SK-N-DZ (cell line): ENCODE results near the gene GPR25. TPM values are rescaled to one million over a fixed set of nuclear protein-coding genes. Genes with fewer than 3 reads are reported as not detected.

ENCODE experiments used
- DNase-seq: peaks from one replicate; pipeline ENCODE4 v3.0.0-alpha.2; 2015; ENCODE audit warnings: low spot score
- polyA plus RNA-seq, 2 experiments: library from polyadenylated mRNA; depleted of rRNA; stranded (reverse); fragments of >200 nt; gene quantifications; 2 replicates each; pipeline ENCODE4 v1.2.3, GENCODE V29; 2014

Gene GPR25, protein sequence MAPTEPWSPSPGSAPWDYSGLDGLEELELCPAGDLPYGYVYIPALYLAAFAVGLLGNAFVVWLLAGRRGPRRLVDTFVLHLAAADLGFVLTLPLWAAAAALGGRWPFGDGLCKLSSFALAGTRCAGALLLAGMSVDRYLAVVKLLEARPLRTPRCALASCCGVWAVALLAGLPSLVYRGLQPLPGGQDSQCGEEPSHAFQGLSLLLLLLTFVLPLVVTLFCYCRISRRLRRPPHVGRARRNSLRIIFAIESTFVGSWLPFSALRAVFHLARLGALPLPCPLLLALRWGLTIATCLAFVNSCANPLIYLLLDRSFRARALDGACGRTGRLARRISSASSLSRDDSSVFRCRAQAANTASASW
- polyA plus RNA-seq (2014; cell fraction: cytosol; rRNA removed) = not detected in 2 replicates
- not detected in 2 replicates for polyA plus RNA-seq (2014; cell fraction: nucleus; rRNA removed)

DNA sequence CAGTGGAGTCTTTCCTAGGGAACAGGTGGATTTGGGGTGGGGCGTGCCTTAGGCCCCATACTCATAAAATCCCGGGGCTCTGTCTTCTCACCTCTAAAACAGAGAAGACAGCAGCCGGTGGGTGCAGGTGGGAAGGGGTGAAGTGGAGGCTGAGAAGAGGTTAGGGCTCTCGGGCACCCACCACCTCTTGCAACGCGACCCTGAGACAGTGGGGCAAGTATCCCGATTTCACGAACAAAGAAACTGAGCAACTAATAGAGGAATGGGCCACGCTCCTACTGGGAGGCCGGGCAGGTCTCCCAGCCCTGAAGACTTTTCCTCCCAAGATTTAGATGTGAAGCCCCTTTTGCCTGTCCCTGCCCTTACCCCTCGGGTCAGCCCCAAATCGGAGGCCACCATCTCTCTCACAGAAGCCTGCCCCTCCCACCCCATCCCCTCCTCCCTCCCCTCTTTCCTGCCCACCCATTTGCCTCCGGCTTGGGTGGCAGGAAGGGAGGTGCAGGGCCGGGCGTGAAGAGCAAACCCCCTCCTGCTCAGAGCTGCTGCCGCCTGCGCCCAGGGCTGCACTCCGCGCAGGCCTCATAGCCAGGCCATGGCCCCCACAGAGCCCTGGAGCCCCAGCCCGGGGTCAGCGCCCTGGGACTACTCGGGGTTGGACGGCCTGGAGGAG is at the start of gene GPR25:
Gene GPR25, plus strand, starts transcription at position 536 of the 670 bp plus-strand sequence. Its CDS starts 57 bp downstream, at position 593.
- no peak for DNase-seq

DNA sequence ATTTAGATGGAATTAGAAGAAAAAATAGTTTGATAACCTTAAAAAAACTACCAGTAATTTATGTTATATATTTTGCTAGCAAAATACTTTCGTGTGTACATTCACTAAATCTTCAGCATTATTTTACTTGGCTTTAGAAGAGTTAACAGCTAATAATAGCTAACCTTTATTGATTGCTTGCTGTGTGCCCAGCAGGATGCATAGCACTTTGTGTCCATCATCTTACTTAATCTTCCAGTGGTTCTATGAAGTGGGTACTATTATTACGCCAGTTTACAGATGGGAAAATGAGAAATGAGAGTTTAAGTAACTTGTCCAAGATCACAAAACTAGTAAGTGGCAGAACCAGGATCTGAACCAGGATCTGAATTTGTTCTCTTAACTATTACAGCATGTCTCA is 41.7 kb upstream of the GPR25 start:
- no peak for DNase-seq

DNA sequence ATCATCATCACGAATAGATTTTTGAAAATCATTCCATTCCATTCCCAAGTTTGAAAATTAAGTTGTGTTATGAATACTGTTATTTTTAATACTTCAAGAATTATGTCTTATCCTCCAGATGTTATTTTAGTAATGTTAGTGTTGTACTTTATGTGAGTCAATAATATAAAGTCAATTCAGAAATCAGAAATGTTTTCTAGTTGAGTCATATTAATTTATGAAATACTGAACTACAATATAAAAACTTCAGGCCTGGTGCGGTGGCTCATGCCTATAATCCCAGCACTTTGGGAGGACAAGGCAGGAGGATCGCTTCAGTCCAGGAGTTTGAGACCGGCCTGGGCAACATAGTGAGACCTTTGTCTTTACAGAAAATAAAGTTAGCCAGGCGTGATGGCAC is 38.4 kb upstream of the GPR25 start:
- no peak for DNase-seq

DNA sequence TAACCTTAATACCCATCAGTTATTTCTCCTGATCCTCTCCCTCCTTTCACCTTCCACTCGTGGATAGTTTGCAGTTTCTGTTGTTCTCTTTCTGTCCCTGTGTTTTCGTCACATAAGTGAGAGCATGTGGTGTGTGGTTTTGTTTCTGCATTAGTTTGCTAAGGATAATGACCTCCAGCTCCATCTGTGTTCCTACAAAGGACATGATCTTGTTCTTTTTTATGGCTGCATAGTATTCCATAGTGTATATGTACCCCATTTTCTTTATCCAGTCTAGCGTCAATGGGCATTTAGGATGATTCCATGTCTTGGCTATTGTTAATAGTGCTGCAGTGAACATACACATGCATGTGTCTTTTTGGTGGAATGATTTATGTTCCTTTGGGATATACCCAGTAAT is 36.6 kb upstream of the GPR25 start:
- no peak for DNase-seq

DNA sequence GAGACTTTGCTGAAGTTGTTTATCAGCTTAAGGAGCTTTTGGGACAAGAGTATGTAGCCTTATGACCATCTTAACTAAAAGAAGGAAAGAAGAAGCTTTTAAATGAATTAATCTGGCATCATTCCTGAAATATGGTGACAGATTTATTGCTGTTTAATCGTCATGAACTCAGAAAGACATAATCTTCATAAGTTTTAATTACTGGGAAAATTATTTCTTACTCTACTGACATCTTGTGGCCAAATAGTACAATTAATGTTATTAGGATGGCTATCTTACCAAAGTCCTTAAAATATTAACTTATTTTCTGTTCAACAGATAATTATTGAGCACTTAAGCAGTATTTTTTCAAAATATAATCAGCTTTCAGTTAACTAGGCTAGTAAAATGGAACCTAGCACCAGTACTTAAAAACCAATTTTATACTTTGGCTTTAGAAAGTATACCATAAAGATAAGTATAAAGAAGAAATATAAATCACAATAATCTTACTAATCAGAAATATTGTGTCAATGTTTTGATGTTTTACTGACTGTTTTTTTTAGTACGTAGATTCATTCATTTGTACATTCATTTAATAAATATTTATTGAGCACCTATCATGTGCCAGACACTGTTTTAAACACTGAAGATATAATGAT is 34.7 kb upstream of the GPR25 start:
- no peak for DNase-seq

DNA sequence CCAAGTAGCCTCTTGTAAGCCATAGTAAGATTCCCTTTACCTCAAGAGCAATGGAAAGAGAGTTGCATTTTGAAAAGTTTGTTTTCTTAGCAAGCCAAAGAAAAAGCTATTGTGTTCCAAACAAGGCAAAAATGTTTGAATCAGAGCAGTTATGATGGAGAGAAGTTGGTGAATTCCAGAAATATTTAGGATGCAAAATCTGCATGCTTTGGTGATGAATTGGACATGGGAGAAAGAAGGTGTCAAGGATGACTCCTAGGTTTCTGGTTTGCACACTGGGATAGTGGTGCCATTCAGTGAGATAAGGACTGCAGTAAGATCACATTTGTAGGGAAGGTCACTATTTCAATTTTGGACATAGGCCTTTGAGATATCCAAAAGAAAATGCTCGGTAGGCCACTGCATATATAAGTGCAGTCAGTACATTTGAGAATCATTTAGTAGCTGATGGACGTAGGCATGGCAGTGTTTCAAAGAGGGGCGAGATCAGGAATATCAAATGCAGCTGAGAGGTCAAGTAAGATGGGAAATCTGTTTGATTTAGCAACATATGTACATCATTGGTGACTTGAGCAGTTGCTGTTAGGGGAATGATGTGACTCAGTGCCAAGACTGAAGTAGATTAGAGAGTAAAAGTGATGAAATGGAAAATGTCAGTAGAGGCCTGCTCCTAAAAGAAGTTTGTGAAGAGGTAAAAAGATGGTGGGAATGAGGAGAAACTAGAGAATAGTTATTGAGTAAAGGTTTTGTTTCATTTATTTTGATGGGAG is 33.9 kb upstream of the GPR25 start:
- no peak for DNase-seq

DNA sequence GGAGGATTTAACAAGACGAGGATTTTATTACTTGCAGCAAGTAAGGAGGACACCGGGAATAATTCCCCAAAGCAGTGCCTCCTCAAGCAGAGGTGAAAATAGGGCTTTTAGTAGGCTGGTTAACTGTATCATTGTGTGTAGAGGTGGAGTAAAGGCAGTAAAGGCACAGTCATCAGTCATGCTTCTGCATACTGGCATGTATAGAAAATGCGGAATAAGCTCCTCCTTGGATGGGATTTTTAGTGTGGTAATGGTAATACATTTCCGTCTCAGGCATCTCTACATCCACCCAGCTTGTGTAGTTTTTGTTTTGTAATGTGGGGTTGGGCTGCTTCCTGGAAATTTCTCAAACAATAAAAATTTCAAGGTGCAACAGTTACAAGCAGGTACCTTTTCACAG is 27.4 kb upstream of the GPR25 start:
- DNase-seq = no peak

DNA sequence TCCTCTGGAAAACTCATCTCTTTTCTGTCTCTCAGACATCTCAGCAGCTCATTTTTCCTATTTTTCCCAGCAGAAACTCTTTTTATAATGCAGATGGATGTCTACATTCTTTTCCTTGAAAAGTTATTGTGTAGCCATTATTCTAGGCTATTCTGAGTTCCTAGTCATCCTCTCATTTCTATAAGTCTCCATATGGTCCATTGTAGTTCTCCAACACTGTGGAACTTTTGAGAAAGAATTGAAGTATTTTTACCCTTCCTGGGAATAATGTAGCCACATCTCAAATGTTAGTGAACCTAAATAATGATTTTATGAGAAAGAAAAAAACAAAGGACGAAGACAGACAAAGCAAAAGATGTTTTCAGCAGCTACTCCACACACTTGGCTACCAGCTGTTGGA is 26.4 kb upstream of the GPR25 start:
- no peak for DNase-seq

DNA sequence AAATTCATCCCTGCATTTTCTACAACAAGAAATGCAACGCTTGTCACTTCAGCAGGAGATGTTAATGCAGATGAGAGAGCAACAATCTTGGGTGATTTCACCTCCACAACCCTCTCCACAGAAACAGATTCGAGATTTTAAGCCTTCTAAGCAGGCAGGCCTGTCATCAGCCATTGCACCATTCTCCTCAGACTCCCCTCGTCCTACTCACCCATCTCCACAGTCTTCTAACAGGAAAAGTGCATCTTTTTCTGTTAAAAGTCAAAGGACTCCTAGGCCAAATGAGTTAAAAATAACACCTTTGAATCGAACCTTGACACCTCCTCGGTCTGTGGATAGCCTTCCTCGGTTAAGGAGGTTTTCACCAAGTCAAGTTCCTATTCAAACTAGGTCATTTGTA is 23.4 kb upstream of the GPR25 start:
- DNase-seq = no peak

DNA sequence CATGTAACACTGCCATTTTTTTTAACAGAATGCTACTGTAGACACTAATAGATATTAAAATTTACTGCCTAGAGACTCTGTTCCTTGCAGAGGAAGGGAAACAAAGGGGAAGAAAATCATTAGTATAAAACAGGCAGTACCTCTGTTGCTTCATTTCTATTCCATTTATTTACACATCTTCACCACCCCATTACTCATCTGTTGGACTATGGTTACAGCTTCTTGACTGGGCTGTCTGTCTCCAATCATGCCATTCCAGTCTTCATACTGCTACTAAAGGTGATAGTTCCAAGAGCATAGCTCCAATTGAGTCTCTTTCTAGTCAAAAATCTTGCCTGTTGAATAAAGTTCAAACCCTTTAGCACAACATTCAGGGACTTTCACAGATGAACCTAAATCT is 22.2 kb upstream of the GPR25 start:
- no peak for DNase-seq

DNA sequence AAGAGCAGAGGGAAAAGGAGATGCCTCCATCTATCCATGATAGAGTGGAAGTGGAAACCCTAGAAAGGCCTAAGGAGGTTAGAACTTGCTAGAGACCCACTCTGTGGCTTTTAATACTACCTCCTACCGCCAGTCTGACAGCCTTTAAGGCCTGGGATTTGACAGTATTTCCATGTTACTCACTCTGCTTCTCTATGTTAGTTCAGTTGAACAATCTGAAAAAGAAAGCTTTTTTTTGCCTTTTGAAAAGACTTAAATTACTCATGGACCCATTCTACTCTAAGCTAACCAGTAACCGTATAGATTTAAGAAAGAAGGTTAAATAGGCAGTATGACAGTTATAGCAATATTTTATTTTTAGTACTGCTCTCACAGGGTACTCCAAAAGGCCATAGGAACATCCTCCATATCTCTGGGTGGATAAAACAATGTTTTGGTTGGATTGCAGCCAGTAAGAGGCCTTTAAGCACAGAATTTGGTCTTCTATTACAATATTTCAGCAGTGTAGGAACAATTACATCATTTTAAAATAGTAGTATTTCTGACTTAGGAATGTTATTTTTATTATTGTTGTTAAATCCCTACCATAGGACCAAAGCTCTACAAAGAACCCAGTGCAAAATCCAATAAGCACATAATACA is 15.9 kb upstream of the GPR25 start:
- no peak for DNase-seq

DNA sequence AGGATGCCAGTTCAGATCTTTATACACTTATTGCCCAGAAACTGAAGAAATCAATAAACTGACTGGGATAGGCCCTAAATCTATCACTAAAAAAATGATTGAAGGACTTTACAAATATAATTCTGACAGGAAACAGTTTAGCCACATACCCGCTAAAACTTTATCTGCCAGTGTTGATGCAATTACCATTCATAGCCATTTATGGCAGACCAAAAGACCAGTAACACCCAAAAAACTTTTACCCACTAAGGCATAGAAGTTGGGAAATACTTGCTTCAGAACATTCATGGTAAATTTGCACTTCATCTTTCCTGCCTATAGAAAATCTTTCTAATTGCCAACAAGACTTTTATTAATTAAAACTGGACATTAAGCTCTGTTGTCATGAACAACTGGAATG is 15.0 kb upstream of the GPR25 start:
- DNase-seq = no peak

DNA sequence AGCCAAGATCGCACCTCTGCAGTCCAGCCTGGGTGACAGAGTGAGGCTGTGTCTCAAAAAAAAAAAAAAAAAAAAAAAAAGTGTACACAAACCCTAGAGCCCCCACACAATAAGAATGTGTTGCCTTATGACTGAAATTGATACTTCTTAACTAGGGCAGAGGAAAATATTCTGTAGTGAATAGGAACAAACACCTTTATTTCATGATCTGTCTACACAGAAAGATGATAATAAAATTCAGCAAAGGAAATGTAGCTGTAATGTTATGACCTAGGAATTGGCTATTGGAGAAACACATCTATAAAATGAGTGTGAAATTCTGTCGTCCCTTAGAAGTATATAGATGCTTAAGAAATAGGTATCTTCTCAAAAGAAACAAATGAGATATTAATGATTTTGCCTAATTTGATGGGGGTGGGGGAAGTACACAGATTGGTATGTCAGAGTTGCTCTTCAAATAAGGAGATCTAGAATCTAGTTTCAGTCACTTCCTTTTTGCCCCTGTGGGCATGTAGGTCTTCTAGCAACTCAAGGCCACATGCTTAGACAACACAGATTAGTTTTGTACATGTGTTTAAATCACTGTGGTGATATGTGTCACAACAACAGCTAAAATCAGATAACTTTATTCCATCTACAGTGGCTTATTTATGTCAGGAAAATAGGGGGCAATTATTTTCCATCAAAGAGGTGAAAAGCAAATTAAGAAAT is 10.7 kb upstream of the GPR25 start:
- no peak for DNase-seq

DNA sequence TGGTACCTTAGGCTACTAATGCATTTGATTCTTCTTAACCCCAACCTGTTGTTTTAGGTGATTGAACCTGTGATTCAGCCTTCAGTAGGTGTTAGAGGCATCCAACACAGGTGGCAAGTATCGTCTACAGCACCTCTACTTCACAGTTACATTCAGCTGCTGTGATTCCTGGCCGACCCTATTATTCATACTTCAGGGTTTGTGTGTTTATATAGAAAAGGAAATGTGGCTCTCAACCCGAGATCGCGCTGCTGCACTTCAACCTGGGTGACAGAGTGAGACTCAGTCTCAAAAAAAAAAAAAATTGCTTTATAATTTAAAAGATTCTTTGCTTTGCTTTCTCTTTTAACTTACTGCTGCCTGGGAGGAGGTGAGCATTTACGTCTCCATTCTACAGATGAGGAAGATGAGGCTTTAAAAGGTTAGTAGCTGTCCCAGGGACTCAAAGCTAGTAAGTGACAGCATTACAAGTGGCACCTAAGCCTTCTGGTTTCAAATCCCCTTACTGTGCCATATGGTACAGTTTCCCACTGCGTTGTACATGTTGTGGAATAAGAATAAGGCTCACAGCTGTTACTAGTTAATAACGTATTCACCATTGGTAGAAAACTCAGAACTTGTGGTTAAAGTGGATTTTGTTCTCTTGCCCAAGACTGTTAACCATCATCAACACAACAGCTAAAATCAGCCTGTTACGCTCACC is 9.9 kb upstream of the GPR25 start:
- no peak for DNase-seq

DNA sequence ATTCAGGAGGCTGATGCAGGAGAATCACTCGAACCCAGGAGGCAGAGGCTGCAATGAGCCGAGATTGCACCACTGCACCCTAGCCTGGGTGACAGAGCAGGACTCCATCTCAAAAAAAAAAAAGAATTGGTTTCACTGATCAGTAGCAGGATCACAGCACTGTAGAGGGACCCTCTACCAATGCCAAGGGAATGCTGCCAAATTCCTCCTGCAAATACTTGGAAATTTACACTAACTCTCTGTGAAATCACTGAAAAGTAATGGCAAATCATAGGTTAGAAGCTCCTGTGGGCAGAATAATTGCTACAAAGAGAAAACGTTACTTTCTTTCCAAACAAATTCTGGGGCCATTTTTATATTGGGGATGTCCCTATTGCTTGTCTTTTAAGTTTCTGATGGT is 6.7 kb upstream of the GPR25 start:
- no peak for DNase-seq

DNA sequence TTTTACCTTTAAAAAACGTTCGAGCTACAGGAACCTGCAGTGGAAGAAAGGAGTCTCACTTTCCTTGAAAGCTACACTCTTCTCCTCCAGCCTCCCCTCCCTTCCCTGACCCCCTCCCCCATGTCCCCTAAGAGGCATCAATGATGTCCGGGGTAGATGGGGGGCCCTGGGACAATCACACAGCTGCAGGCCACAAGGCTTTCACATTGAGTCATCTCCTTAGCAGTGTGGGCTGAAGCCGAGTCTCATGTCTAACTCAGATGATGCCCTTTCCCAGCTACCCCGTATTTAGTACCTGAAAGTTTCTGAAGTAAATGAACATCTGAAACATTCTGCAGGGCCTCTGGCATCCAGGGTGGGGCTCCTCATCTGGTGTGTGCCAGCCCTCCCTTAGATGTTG is 6.3 kb upstream of the GPR25 start:
- DNase-seq = no peak

DNA sequence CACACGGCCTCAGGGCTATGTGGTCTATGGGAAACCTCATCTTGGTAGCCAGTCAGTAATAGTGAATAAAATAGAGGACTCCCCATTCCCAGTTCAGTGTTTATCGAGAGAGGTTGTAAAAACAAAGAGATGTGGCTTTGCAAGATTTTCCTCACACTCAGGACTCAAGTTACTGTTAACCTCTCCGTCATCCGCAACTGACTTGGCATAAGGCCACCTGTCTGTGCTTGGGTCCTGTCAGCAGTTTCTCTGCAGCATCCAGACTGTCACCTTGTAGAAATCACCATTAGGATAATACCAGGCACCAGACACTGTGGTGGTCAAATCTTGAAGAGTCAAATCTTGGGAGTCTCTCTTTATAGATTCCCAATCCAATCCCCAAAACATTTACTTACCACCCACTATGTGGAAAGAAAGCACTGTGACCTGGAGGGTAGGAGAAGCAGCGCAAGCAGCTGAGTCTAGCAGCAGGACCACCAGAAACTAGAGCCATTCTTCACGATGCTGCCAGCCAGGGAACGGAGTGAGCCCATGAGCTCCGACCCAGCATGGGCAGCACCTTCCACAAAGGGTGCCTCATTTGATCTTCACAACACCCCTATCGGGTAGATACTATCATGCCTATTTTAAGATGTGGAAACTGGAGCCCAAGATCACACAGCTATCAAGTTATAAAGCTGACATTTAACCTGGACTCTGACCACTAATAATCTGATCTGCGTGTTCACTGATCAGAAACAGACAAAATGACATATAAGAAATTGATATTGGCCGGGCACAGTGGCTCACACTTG is 5.6 kb upstream of the GPR25 start:
- DNase-seq = no peak

DNA sequence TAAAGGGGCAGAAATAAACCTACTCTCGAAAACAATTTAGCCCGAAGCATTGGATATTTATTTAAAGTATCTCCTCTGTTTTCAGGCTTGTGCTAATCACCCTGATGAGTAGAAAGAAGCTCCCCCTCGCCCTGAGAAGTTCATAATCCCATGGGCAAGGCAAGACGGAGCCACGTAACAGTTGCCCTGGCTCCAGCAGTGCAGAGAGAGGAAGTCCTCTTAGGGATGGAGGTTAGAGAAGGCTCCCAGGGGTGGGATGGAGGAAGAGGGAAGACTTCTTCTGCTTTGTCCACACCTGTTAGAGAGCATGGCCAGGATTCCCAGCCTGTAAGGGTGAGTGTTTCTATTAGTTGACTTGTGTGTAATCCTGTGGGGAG is 3.4 kb upstream of the GPR25 start:
- no peak for DNase-seq

DNA sequence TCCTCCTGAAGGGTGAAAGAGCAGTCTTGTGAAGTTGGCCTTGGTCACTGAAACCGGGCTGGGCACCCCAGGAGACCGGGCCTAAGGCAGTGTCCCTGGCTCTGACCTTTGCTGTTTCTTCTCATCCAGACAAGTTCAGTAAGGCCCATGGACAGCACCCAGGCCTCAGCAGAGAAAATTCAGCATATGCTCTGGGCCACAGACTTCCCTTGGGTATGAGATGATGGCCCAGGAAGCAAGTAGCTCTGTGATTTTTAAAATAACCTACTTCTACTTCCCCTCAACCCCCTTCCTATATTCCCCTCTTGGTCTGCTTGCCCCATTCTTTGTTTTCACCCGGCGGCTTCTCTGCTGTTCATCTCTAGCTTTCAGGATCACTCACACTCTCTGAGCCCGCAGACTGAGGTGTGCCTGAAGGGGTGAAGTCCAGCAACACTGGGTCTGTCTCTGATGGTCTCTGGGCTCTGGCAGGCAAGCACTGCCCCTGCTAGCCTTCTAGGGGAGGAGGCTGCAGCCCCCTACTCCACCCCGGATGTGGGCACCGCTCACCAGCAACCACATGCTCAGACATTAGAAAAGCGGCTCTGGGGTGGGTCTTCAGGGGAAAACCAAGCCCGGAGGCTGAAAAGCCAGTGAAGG is 2.9 kb upstream of the GPR25 start:
- no peak for DNase-seq
